Superior temporal gyrus (tissue), 1 donor: Measurements from ENCODE around the gene GRK5.
"Not testable (repeated sequence)": the region's sequence is repeated elsewhere in the genome, so short reads cannot be mapped to it uniquely, and the experiment has no call there.

Source experiments
- DNase-seq: peaks from one replicate; pipeline ENCODE4 v3.0.0-alpha.2; 2016; ENCODE audit errors: extremely low spot score

Gene GRK5

GRCh38 chr10:119420950-119421875 is 213.8 kb downstream of the GRK5 start:
- DNase-seq = no peak

- no peak for DNase-seq
These were observed 214.7 kb downstream of the GRK5 start for GRCh38 chr10:119421891-119422681.

- DNase-seq = no peak
These were observed 215.5 kb downstream of the GRK5 start for GRCh38 chr10:119422682-119423509.

GRCh38 chr10:119423510-119424257 is 216.3 kb downstream of the GRK5 start:
- no peak for DNase-seq

- DNase-seq = no peak
These were observed 217.0 kb downstream of the GRK5 start for GRCh38 chr10:119424258-119424975.

- DNase-seq = no peak
These were observed 217.9 kb downstream of the GRK5 start for GRCh38 chr10:119425102-119425880.

- no peak for DNase-seq
These were observed 218.5 kb downstream of the GRK5 start for GRCh38 chr10:119425881-119426170.

GRCh38 chr10:119426699-119427098 is 219.3 kb downstream of the GRK5 start:
- no peak for DNase-seq

- DNase-seq = no peak
These were observed 220.0 kb downstream of the GRK5 start for GRCh38 chr10:119427263-119427864.

GRCh38 chr10:119428789-119429188 is 221.4 kb downstream of the GRK5 start:
- DNase-seq = no peak

GRCh38 chr10:119429771-119430170 is 222.4 kb downstream of the GRK5 start:
- no peak for DNase-seq

GRCh38 chr10:119431034-119431772 is 223.8 kb downstream of the GRK5 start:
- DNase-seq = no peak

GRCh38 chr10:119431773-119432135 is 224.4 kb downstream of the GRK5 start:
- DNase-seq = no peak

GRCh38 chr10:119434942-119435341 is 227.6 kb downstream of the GRK5 start:
- DNase-seq = not testable (repeated sequence)

GRCh38 chr10:119438717-119439116 is 231.3 kb downstream of the GRK5 start:
- DNase-seq = no peak

GRCh38 chr10:119439922-119440321 is 232.6 kb downstream of the GRK5 start:
- no peak for DNase-seq

GRCh38 chr10:119441151-119441821 is 233.9 kb downstream of the GRK5 start:
- no peak for DNase-seq
